Activated CD4-positive, alpha-beta memory T cell treated with anti-CD3 and anti-CD28 coated beads, Interleukin-2, amount 10 ng/mL, durations not matched to agents 7 days and 5 days (primary cell): ENCODE data around the gene MAP3K2. TPM values are rescaled to one million over a fixed set of nuclear protein-coding genes. Genes with fewer than 3 reads are reported as not detected.

Source experiments
- CTCF ChIA-PET: fragments of 350-600 bp; sonication (Branson Sonifier 250); formaldehyde crosslinking; loops from one replicate; lab custom pipeline; 2021; ENCODE audit warnings: antibody characterized with exemption, inconsistent platforms; lab: Charles Lee
- POLR2A ChIA-PET: fragments of 350-600 bp; sonication (Branson Sonifier 250); formaldehyde crosslinking; loops from one replicate; lab custom pipeline; 2021; ENCODE audit warnings: antibody characterized with exemption; lab: Charles Lee
- DNase-seq: peaks from one replicate; pipeline ENCODE4 v3.0.0-alpha.2; 2020
- H3K27ac Mint-ChIP-seq: one replicate; pipeline ENCODE4 v1.8.0; 2021; ENCODE audit warnings: mild to moderate bottlenecking, mixed read lengths
- H3K27me3 Mint-ChIP-seq: one replicate; pipeline ENCODE4 v1.8.0; 2021; ENCODE audit warnings: mixed read lengths
- H3K36me3 Mint-ChIP-seq: one replicate; pipeline ENCODE4 v1.8.0; 2021; ENCODE audit warnings: low read depth, mixed read lengths
- H3K4me1 Mint-ChIP-seq: one replicate; pipeline ENCODE4 v1.8.0; 2021; ENCODE audit warnings: mixed read lengths
- H3K4me3 Mint-ChIP-seq: one replicate; pipeline ENCODE4 v1.8.0; 2021; ENCODE audit warnings: mild to moderate bottlenecking, mixed read lengths
- H3K9me3 Mint-ChIP-seq: one replicate; pipeline ENCODE4 v1.8.0; 2021; ENCODE audit warnings: mixed read lengths
- total RNA-seq, 2 experiments: library from RNA; stranded (reverse); gene quantifications; one replicate each; pipeline ENCODE4 v1.2.3, GENCODE V29; 2021

Gene MAP3K2
- total RNA-seq, 2 experiments from 2014 or later, result 56.2 to 59.6 TPM

DNA sequence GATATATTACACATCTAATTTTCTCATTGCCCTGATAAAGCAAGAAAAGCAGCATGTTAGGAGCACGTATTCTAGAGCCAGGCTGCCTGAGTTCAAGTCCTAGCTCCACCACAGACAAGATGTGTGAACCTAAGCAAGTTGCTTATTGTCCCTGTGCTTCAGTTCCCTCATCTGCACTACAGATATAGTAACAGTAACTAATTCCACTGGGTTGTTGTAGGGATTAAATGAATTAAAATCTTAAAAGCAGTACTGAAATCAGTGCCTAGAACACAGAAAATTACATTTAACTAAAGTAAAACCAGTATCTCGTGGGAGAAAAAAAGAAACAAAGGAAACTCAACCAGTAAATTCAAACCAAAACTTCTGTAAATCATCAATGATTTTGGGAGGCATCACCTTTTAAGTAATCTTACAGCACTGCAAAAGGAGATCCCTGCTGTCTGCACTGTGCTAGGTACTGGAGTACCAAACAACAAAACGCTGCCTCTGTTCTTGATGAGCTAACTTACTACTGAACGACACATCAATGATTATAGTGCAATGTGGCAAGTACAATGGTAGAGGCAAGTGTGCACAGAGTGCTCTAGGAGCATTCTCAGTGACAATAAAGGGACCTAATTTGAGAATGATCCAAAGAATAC is 7.9 kb downstream of the MAP3K2 start:
- DNase-seq, result no peak
- Mint-ChIP-seq H3K9me3 (peaks cover 8% of the 10 kb centered on the region), H3K4me3 (no peak overlapping the region), H3K27me3 (no peaks in the 10 kb centered on the region), H3K4me1 (peaks cover 25% of the 10 kb centered on the region), H3K27ac (no peak overlapping the region), H3K36me3 (peaks cover 32% of the 10 kb centered on the region)
- POLR2A ChIA-PET, result interaction anchor here (1.0 kb wide), 1 partner anchor 147 kb away, joined by 4 read pairs; the partner anchor contains the start of gene IWS1
- CTCF ChIA-PET, result interaction anchor here (1.3 to 1.5 kb wide), 2 partner anchors 7 to 99 kb away, joined by 3 to 7 read pairs; no protein-coding TSS in a partner anchor

- Mint-ChIP-seq H3K27ac (no peak overlapping the region), H3K9me3 (peaks cover 18% of the 10 kb centered on the region), H3K27me3 (no peaks in the 10 kb centered on the region), H3K4me3 (no peak overlapping the region), H3K4me1 (peaks cover 17% of the 10 kb centered on the region), H3K36me3 (peaks cover 34% of the 10 kb centered on the region)
- POLR2A ChIA-PET, result interaction anchor here (1.0 to 1.3 kb wide), 2 partner anchors 32 to 148 kb away, joined by 4 read pairs; partner anchors contain the start of gene IWS1
- CTCF ChIA-PET, result interaction anchor here (0.9 to 1.5 kb wide), 3 partner anchors 8 to 101 kb away, joined by 3 to 7 read pairs (median 3); no protein-coding TSS in a partner anchor
- no peak for DNase-seq
These were observed 9.1 kb downstream of the MAP3K2 start for GRCh38 chr2:127378720-127379119.

DNA sequence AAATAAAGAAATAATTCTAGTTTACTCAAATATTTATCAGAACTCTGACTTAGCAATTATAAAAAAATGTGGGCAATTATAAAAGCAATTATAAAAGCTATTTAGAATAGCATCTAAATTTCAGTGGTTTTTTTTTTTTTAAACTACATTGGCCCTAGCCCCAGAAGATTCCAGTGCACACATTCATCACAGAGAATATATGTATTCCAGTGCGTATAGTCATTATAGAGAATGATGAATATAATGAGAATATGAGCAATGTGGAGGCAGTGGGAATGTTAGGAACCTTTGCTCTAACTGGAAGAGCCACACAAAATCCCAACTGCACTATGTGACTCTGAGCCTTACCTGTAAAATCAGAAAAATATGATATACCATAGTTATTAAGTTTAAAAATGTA is 10.5 kb downstream of the MAP3K2 start:
- CTCF ChIA-PET, result no interaction called here
- POLR2A ChIA-PET, result interaction anchor here (0.9 kb wide), 1 partner anchor 50 kb away, joined by 3 read pairs; no protein-coding TSS in a partner anchor
- H3K9me3 Mint-ChIP-seq, result peaks cover 27% of the 10 kb centered on the region

DNA sequence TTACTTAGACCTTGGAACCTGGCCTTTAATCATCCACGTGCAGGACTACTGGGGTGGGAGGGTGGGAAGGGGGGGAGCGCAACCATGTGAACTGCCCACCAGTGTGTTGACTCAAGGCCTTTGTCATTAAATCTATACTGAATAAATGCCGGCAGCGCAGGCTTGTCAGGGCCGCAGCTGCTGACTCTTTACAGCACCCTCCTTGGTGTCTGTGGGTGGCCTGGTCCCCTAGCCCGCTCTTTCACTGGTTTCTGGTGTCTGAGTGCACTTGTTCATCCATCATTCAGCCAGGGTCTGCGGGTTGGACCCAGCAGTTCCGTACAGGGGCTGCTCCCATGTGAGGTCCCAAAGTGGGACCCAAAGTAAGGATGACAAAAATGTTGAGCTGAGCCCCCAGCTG is 11.5 kb downstream of the MAP3K2 start:
- Mint-ChIP-seq H3K27me3 (no peaks in the 10 kb centered on the region), H3K36me3 (peaks cover 38% of the 10 kb centered on the region), H3K27ac (no peak overlapping the region), H3K9me3 (peaks cover 32% of the 10 kb centered on the region), H3K4me3 (no peak overlapping the region), H3K4me1 (peaks cover 11% of the 10 kb centered on the region)
- no peak for DNase-seq
- ChIA-PET POLR2A (interaction anchor here (0.9 kb wide), 1 partner anchor 51 kb away, joined by 3 read pairs; no protein-coding TSS in a partner anchor), CTCF (no interaction called here)

More for the DNA sequence above, 10.5 kb downstream of the MAP3K2 start:
- H3K27ac Mint-ChIP-seq, result no peak overlapping the region
- no peaks in the 10 kb centered on the region for H3K27me3 Mint-ChIP-seq
- H3K4me1 Mint-ChIP-seq, result peaks cover 14% of the 10 kb centered on the region
- H3K36me3 Mint-ChIP-seq, result peaks cover 29% of the 10 kb centered on the region
- no peak for DNase-seq
- H3K4me3 Mint-ChIP-seq, result no peak overlapping the region

DNA sequence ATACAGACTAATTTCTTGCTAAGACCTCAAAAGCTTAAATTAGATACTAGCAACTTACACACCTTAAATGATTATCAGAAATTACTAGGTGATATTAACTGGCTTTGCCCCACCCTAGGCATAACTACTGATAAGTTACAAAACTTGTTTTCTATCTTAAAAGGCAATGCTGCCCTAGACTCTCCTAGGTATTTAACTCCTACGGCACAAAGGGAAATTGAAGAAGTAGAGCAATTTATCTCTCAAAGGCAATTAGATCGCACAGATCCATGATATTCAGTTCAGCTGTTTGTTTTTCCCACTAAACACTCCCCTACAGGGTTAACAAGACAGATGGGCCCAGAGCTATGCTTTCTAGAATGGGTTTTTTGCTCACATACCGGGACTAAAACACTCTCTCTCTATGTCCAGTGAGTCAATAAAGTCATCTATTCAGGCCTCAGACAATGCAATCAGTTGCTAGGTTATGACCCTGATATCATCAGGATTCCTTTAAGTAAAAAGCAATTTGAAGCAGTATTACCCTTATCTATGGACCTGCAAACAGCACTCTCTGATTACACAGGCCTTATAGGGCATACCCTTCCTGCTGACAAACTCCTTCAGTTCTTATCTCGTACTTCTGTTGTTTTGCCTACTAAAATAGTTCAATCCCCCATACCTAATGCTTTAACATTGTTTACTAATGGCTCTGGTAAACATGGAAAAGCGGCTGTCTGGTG is 14.3 kb downstream of the MAP3K2 start:
- H3K27me3 Mint-ChIP-seq, result no peaks in the 10 kb centered on the region
- POLR2A ChIA-PET, result no interaction called here
- H3K27ac Mint-ChIP-seq, result no peak overlapping the region
- DNase-seq, result no peak
- peaks cover 38% of the 10 kb centered on the region for H3K9me3 Mint-ChIP-seq
- H3K4me3 Mint-ChIP-seq, result no peak overlapping the region
- H3K4me1 Mint-ChIP-seq, result peaks cover 5% of the 10 kb centered on the region
- CTCF ChIA-PET, result interaction anchor here (1.0 kb wide), 1 partner anchor 16 kb away, joined by 3 read pairs; no protein-coding TSS in a partner anchor
- H3K36me3 Mint-ChIP-seq, result peaks cover 50% of the 10 kb centered on the region

DNA sequence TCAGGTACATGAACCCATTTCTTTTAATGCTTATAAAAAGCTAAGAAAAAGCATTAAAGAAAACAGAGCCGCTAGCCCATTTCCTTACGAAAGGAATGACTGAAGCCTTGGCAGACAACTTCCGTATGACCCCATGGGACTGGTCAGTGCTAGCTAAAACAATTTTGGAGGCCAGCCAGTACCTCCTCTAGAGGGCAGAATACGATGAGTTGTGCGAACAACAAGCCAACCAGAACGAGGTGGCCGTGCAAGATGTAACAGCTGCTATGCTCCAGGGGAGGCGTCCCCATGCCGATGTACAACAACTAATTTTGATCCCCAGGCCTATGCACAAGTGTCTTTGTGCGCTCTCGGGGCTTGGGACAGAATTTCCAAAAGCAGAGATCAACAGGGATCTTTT is 16.7 kb downstream of the MAP3K2 start:
- POLR2A ChIA-PET, result no interaction called here
- Mint-ChIP-seq H3K4me3 (no peak overlapping the region), H3K36me3 (peaks cover 41% of the 10 kb centered on the region), H3K27ac (no peak overlapping the region), H3K4me1 (no peaks in the 10 kb centered on the region), H3K27me3 (no peaks in the 10 kb centered on the region), H3K9me3 (peaks cover 34% of the 10 kb centered on the region)
- DNase-seq, result no peak
- CTCF ChIA-PET, result no interaction called here

- H3K4me3 Mint-ChIP-seq, result no peak overlapping the region
- ChIA-PET POLR2A (no interaction called here), CTCF (no interaction called here)
- DNase-seq, result no peak
- H3K27me3 Mint-ChIP-seq, result no peaks in the 10 kb centered on the region
- H3K9me3 Mint-ChIP-seq, result peaks cover 30% of the 10 kb centered on the region
- H3K27ac Mint-ChIP-seq, result no peak overlapping the region
- peaks cover 6% of the 10 kb centered on the region for H3K4me1 Mint-ChIP-seq
- peaks cover 34% of the 10 kb centered on the region for H3K36me3 Mint-ChIP-seq
These were observed 17.8 kb downstream of the MAP3K2 start for GRCh38 chr2:127370010-127370409.

GRCh38 chr2:127365211-127365643 is 22.5 kb downstream of the MAP3K2 start:
- Mint-ChIP-seq H3K4me1 (peaks cover 9% of the 10 kb centered on the region), H3K4me3 (no peak overlapping the region), H3K27ac (no peak overlapping the region), H3K9me3 (peaks cover 4% of the 10 kb centered on the region), H3K36me3 (peaks cover 9% of the 10 kb centered on the region), H3K27me3 (no peaks in the 10 kb centered on the region)
- no peak for DNase-seq
- ChIA-PET POLR2A (no interaction called here), CTCF (interaction anchor here (0.9 to 2.0 kb wide), 2 partner anchors 72 to 114 kb away, joined by 3 to 8 read pairs; partner anchors contain the start of gene ERCC3)

DNA sequence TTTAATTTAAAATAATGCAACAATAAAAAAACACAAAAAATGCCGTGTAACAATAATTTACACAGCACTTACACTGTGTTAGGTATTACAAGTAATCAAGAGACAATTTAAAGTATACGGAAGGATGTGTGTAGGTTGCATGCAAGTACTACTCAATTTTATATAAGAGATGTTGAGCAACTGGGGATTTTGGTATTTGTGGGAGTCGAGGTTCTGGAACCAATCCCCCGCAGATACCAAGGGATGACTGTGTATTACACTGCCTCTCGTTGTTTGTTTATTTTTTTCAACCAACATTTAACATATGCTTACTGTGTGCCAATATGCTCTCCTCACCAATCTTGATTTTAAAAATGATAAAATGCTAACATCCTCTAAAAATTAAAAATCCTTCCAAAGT is 24.8 kb downstream of the MAP3K2 start:
- Mint-ChIP-seq H3K36me3 (no peaks in the 10 kb centered on the region), H3K27me3 (no peaks in the 10 kb centered on the region), H3K4me1 (peaks cover 10% of the 10 kb centered on the region), H3K9me3 (no peaks in the 10 kb centered on the region), H3K27ac (no peak overlapping the region), H3K4me3 (no peak overlapping the region)
- CTCF ChIA-PET, result no interaction called here
- DNase-seq, result no peak
- POLR2A ChIA-PET, result no interaction called here

DNA sequence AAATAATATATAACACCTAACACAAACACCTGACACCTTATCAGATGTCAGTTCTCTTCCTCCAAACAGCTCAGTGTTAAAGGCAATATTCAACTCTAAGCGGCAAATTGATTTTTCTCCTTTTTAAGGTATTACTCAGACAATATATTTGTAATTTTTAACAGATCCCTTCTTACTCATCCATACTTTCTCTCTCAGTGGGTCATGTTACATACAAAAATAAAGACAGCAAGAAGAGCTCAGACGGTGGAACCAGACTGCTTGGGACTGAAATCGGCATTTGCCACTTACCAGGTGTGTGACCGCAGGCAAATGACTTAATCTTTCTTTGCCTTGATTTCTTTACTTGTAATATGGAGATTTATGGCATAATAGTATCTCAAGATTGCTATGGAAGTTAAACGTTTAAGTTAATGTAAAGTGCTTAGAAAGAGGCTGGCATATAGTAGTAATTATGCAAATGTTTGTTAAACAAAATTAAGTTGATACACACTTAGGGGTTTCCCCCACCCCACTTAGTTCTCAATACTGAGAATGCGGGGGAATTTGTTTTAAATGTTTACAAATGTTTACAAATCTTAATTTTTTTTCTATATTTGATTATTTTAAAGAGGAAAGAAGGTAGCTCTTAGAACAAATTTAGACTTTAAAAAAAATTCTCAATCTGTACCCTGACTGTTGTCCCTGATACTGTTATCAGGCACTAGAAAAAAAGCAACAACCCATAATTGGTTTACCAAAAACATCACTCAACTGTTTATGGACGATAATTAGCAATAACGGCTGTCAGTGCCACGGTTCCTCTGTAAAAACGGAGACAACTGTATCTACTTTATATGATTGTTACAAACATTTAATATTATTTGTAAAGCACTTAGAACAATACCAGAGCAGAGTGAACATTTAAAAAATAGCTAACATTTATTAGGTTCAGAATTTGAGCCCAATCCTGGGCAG is 25.6 kb downstream of the MAP3K2 start:
- Mint-ChIP-seq H3K36me3 (no peaks in the 10 kb centered on the region), H3K27me3 (no peaks in the 10 kb centered on the region), H3K4me3 (no peak overlapping the region), H3K4me1 (peaks cover 10% of the 10 kb centered on the region), H3K9me3 (no peaks in the 10 kb centered on the region), H3K27ac (no peak overlapping the region)
- CTCF ChIA-PET, result no interaction called here
- POLR2A ChIA-PET, result no interaction called here
- no peak for DNase-seq

GRCh38 chr2:127360242-127360641 is 27.5 kb downstream of the MAP3K2 start:
- CTCF ChIA-PET, result no interaction called here
- no peaks in the 10 kb centered on the region for H3K9me3 Mint-ChIP-seq
- no peaks in the 10 kb centered on the region for H3K27me3 Mint-ChIP-seq
- peaks cover 7% of the 10 kb centered on the region for H3K4me1 Mint-ChIP-seq
- H3K36me3 Mint-ChIP-seq, result no peaks in the 10 kb centered on the region
- no peak overlapping the region for H3K27ac Mint-ChIP-seq
- no peak overlapping the region for H3K4me3 Mint-ChIP-seq
- POLR2A ChIA-PET, result no interaction called here
- DNase-seq, result no peak

- H3K27ac Mint-ChIP-seq, result no peak overlapping the region
- H3K4me1 Mint-ChIP-seq, result peaks cover 9% of the 10 kb centered on the region
These were observed 28.3 kb downstream of the MAP3K2 start for GRCh38 chr2:127359520-127359919.

More at GRCh38 chr2:127359520-127359919, 28.3 kb downstream of the MAP3K2 start:
- CTCF ChIA-PET, result no interaction called here
- DNase-seq, result no peak
- Mint-ChIP-seq H3K9me3 (no peaks in the 10 kb centered on the region), H3K4me3 (no peak overlapping the region), H3K36me3 (no peaks in the 10 kb centered on the region), H3K27me3 (no peaks in the 10 kb centered on the region)
- POLR2A ChIA-PET, result no interaction called here
